Ascending aorta (tissue), 2 donors: ENCODE measurements around the gene GBA2. TPM values are rescaled to one million over a fixed set of nuclear protein-coding genes. Genes with fewer than 3 reads are reported as not detected.
A peak's percentile ranks its signal among the peaks of the same experiment; 100 is the strongest.

ENCODE experiments used
- DNase-seq, 2 donors: peaks; one replicate each; pipeline ENCODE4 v3.0.0-alpha.2; 2019; ENCODE audit warnings: low spot score in 2 of 2
- H3K27ac ChIP-seq, 2 donors: fragments of 200-600 bp; sonication (generic); one replicate each; pipeline ENCODE4 v1.5.1; 2016 to 2017; ENCODE audit warnings: mild to moderate bottlenecking in 1 of 2
- H3K27me3 ChIP-seq: fragments of 200-600 bp; sonication (generic); one replicate; pipeline ENCODE4 v1.5.1; 2017
- H3K36me3 ChIP-seq, 2 donors: fragments of 200-600 bp; sonication (generic); one replicate each; pipeline ENCODE4 v1.5.1; 2016
- H3K4me1 ChIP-seq, 2 donors: fragments of 200-600 bp; sonication (generic); one replicate each; pipeline ENCODE4 v1.5.1; 2016 to 2017; ENCODE audit warnings: mild to moderate bottlenecking in 1 of 2
- H3K4me3 ChIP-seq, 2 donors: fragments of 200-600 bp; sonication (generic); one replicate each; pipeline ENCODE4 v1.5.1; 2016 to 2017; ENCODE audit warnings: mild to moderate bottlenecking in 1 of 2
- H3K9me3 ChIP-seq, 2 donors: fragments of 200-600 bp; sonication (generic); one replicate each; pipeline ENCODE4 v1.5.1; 2016
- intact Hi-C: fragments of 100-400 bp; cut with DNase I; formaldehyde crosslinking; loops from one replicate; pipeline ENCODE4 v1.15.1; 2023
- total RNA-seq: library from RNA; depleted of rRNA; stranded (reverse); fragments of >200 nt; gene quantifications from one replicate; pipeline ENCODE4 v1.1.0, GENCODE V29; 2016
- TF ChIP-seq, protein P1 (sequence below), 3 experiments: fragments of 200-600 bp in 2 of 3; fragments of 450-650 bp in 1 of 3; sonication (generic) in 2 of 3; IDR thresholded peaks; one replicate each; pipeline ENCODE4 v1.5.1; 2016 to 2019; ENCODE audit warnings: antibody characterized with exemption in 3 of 3, mild to moderate bottlenecking in 1 of 3, moderate library complexity in 1 of 3

GBA2 gene
- total RNA-seq, 1 donor from 2014 or later: 40.7 TPM

DNA sequence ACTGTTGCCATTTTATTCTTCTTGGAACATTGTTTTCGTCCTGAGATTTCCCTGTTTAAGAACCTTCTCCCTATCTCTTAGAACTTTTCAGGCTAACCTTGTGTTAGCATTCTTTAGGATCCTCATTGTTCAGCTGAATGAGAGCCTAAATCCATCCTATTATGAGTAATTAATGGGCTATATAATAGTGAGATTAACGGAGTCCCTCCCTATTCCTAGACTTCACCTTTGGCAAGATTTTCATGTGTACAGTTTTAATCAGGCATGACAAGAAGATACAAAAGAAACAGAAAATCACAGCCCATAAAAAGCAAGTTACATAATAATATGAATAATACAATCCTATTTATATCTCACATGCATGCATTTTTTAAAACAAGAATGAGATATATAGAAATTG lies 14.2 kb upstream of the GBA2 start:
- Histone ChIP-seq H3K9me3 (no peaks in the 10 kb centered on the region), H3K36me3 (no peaks in the 10 kb centered on the region), H3K27ac (no peak overlapping the region), H3K4me1 (peaks cover 0 to 22% of the 10 kb centered on the region in 2 donors), H3K27me3 (no peaks in the 10 kb centered on the region), H3K4me3 (no peak overlapping the region)
- intact Hi-C loops: no loop called here
- DNase-seq: no peak
- TF ChIP-seq, protein P1, sequence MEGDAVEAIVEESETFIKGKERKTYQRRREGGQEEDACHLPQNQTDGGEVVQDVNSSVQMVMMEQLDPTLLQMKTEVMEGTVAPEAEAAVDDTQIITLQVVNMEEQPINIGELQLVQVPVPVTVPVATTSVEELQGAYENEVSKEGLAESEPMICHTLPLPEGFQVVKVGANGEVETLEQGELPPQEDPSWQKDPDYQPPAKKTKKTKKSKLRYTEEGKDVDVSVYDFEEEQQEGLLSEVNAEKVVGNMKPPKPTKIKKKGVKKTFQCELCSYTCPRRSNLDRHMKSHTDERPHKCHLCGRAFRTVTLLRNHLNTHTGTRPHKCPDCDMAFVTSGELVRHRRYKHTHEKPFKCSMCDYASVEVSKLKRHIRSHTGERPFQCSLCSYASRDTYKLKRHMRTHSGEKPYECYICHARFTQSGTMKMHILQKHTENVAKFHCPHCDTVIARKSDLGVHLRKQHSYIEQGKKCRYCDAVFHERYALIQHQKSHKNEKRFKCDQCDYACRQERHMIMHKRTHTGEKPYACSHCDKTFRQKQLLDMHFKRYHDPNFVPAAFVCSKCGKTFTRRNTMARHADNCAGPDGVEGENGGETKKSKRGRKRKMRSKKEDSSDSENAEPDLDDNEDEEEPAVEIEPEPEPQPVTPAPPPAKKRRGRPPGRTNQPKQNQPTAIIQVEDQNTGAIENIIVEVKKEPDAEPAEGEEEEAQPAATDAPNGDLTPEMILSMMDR (IDR thresholded peaks at IDR 0.05): no peak

DNA sequence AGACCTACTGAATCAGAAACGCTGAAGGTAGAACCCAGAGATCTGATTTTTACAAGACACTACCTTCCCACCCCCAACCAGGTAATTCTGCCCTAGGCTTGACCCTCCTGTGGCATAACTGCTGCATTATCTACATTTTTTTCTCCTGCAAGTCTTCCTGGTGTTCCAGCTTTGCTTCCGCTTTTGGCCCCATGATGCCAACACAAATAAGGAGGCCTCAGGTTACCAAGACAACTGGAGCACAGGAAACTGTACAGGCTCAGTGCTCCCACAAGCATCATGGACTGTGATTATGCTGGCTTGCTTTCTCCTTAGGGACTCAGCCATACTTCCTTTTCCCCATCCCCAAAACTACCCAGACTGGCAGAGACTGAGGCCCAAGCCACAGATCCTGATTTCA lies 11.6 kb upstream of the GBA2 start:
- Histone ChIP-seq H3K27me3 (no peaks in the 10 kb centered on the region), H3K9me3 (no peaks in the 10 kb centered on the region), H3K4me3 (no peak overlapping the region), H3K27ac (peak overlapping the region; percentile 35 to 98), H3K4me1 (peaks cover 5 to 31% of the 10 kb centered on the region in 2 donors), H3K36me3 (no peaks in the 10 kb centered on the region)
- DNase-seq: peak in 1 of 2 donors; percentile 73
- intact Hi-C loops: no loop called here
- TF ChIP-seq, protein P1 (IDR thresholded peaks at IDR 0.05): no peak

DNA sequence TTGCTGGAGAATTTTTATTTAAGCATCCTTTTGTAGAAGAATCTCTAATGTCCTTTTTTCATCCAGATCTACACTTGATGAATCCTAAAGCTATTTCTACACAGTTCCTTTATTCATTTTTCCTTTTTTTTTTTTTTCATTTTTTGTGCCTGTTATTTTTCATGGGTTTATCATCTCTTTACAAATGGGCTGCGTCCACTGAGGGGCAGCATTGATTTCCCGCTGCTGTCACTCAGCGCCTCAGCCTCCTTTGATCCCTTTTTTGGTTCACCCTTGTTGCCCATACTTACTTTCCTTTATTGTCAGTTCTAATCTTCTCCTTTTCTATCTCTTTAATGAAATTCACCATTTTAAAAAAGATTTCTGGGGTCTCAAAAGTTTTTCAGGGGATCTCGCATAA lies 10.8 kb upstream of the GBA2 start:
- no peak for DNase-seq
- H3K36me3 ChIP-seq: no peaks in the 10 kb centered on the region
- TF ChIP-seq, protein P1 (IDR thresholded peaks at IDR 0.05): no peak
- peak overlapping the region; percentile 98 for H3K27ac ChIP-seq
- H3K4me3 ChIP-seq: no peak overlapping the region
- no peaks in the 10 kb centered on the region for H3K27me3 ChIP-seq
- H3K4me1 ChIP-seq: peaks cover 5 to 31% of the 10 kb centered on the region in 2 donors
- H3K9me3 ChIP-seq: no peaks in the 10 kb centered on the region
- intact Hi-C loops: loop anchor here (5.0 kb wide), 1 partner anchor 68 kb away; the partner anchor contains the start of genes FAM221B and TMEM8B

DNA sequence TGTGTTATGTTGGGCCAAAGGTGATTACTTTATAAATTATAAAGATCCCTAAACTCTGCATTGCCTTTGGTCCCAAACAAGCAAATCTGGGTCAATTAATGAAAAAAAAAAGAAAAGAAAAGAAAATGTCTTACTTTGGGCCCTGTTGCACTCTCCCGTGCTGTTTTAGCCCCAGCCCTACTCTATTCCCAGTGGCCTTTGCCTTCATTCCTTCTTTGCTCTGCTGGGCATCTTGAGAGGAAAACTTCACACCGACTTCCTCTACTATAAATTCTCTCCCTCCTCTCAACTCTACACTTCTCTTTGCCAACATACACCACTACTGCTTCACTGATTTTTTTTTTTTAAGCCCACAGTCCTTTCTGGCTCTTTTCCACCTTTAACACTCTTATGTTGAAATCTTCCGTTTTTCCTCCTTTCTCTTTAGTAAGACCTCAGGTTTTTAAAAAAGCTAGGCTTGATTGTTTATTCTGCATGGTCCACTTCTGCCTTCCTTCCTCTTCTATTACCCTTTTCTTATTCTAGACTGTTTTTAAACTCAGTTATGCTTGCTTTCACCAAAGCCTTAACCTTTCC lies 9.5 kb upstream of the GBA2 start:
- no peaks in the 10 kb centered on the region for H3K9me3 ChIP-seq
- H3K27me3 ChIP-seq: no peaks in the 10 kb centered on the region
- TF ChIP-seq, protein P1 (IDR thresholded peaks at IDR 0.05): no peak
- H3K4me1 ChIP-seq: peaks cover 5 to 31% of the 10 kb centered on the region in 2 donors
- intact Hi-C loops: loop anchor here (5.0 kb wide), 1 partner anchor 69 kb away; the partner anchor contains the start of genes FAM221B and TMEM8B
- H3K36me3 ChIP-seq: peaks cover 6 to 11% of the 10 kb centered on the region in 2 donors
- H3K4me3 ChIP-seq: peak overlapping the region in 1 of 2 donors; percentile 71
- peak overlapping the region; percentile 98 for H3K27ac ChIP-seq
- no peak for DNase-seq

DNA sequence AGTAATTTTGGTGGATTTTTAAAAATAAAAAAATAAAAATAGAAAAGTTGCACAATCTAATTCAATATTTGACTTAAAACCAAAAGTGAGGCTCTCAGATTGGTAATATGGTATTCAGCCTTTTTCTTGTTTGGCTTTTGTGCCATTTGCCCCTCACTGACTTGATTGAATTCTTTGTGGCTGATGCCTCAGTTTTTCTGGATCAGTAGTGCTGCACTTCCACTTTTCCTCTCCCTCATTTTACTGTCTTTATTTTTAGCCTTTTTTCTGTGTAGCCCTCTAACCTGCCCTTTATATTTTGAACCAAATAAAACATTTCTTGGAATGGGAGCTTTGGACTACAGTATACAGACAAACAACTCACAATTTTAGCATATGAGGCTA lies 8.9 kb upstream of the GBA2 start:
- H3K9me3 ChIP-seq: no peaks in the 10 kb centered on the region
- H3K4me3 ChIP-seq: peak overlapping the region in 1 of 2 donors; percentile 71
- H3K27me3 ChIP-seq: no peaks in the 10 kb centered on the region
- no peak for DNase-seq
- TF ChIP-seq, protein P1 (IDR thresholded peaks at IDR 0.05): no peak
- peaks cover 11 to 18% of the 10 kb centered on the region in 2 donors for H3K36me3 ChIP-seq
- peaks cover 5 to 31% of the 10 kb centered on the region in 2 donors for H3K4me1 ChIP-seq
- peak overlapping the region; percentile 98 for H3K27ac ChIP-seq
- intact Hi-C loops: loop anchor here (2.0 to 5.0 kb wide), 3 partner anchors 25 to 69 kb away; partner anchors contain the start of genes CREB3, FAM221B, HINT2 and TLN1
